GM12878 (cell line): ENCODE data around the gene PSMB8.

Experiments
- CTCF ChIP-seq, 3 experiments: IDR thresholded peaks in 2 of 3; conservative IDR thresholded peaks in 1 of 3; 2 replicates each; pipeline ENCODE4 v1.5.1; 2011; ENCODE audit warnings: low read depth in 3 of 3, low read length in 3 of 3, mild to moderate bottlenecking in 3 of 3, control low read depth in 2 of 3, moderate library complexity in 2 of 3, inconsistent platforms in 1 of 3, mixed read lengths in 1 of 3; ENCODE audit not compliant: control insufficient read depth in 2 of 3, insufficient read depth in 1 of 3; ENCODE audit errors: extremely low read depth in 1 of 3
- RCOR1 ChIP-seq: conservative IDR thresholded peaks from 2 replicates; pipeline ENCODE4 v1.6.1; 2012; ENCODE audit warnings: low read depth, low read length, improper control_type of control experiment

GRCh38 chr6:32838114-32838958, 5.5 kb downstream of the PSMB8 start, which contains the start of gene TAP2:
- peak; percentile 89 to 97 (median 96); a peak in 5 of 6 replicates for TF ChIP-seq CTCF (IDR thresholded peaks at IDR 0.05 in 2 of 3, conservative IDR thresholded peaks at IDR 0.05 in 1 of 3; ENCODE audit: control insufficient read depth in 2 of 3, extremely low read depth in 1 of 3, insufficient read depth in 1 of 3, low read depth in 3 of 3, low read length in 3 of 3)
- TF ChIP-seq RCOR1, result no peak
